Endodermal cell (in vitro differentiated cells): ENCODE measurements around the gene POTEC. TPM values are rescaled to one million over a fixed set of nuclear protein-coding genes. Genes with fewer than 3 reads are reported as not detected.
"Not testable (repeated sequence)": the region's sequence is repeated elsewhere in the genome, so short reads cannot be mapped to it uniquely, and the experiment has no call there.

Source experiments
- DNase-seq: peaks from one replicate; pipeline ENCODE4 v3.0.0-alpha.2; 2017
- H3K27ac ChIP-seq: 2 replicates; pipeline ENCODE4 v1.5.1; 2013; ENCODE audit warnings: mild to moderate bottlenecking, low read depth, low read length, moderate library complexity
- H3K27me3 ChIP-seq: 2 replicates; pipeline ENCODE4 v1.6.1; 2013; ENCODE audit warnings: mild to moderate bottlenecking, low read length, moderate library complexity; ENCODE audit not compliant: insufficient read depth, control insufficient read depth, poor library complexity, severe bottlenecking
- H3K36me3 ChIP-seq: 2 replicates; pipeline ENCODE4 v1.7.0; 2013; ENCODE audit warnings: mild to moderate bottlenecking, low read length, moderate library complexity; ENCODE audit not compliant: control insufficient read depth, insufficient read depth
- H3K4me1 ChIP-seq: one replicate; pipeline ENCODE4 v1.7.0; 2013; ENCODE audit warnings: low read length; ENCODE audit not compliant: control insufficient read depth, insufficient read depth
- H3K4me3 ChIP-seq: 2 replicates; pipeline ENCODE4 v1.5.1; 2013; ENCODE audit warnings: mild to moderate bottlenecking, low read length, moderate library complexity
- H3K9ac ChIP-seq: 2 replicates; pipeline ENCODE4 v1.6.1; 2013; ENCODE audit warnings: mild to moderate bottlenecking, low read length, moderate library complexity; ENCODE audit not compliant: poor library complexity, severe bottlenecking; ENCODE audit errors: extremely low read depth
- H3K9me3 ChIP-seq: 2 replicates; pipeline ENCODE4 v1.6.1; 2013; ENCODE audit warnings: mild to moderate bottlenecking, low read length, moderate library complexity; ENCODE audit not compliant: control insufficient read depth
- H3K27ac Mint-ChIP-seq: 2 replicates; pipeline ENCODE4 v1.8.0; 2020; ENCODE audit warnings: mixed read lengths
- H3K27me3 Mint-ChIP-seq: 2 replicates; pipeline ENCODE4 v1.8.0; 2021; ENCODE audit warnings: mild to moderate bottlenecking, mixed read lengths; ENCODE audit not compliant: insufficient read depth
- H3K36me3 Mint-ChIP-seq: 2 replicates; pipeline ENCODE4 v1.8.0; 2020; ENCODE audit warnings: low read depth, mixed read lengths
- H3K4me1 Mint-ChIP-seq: 2 replicates; pipeline ENCODE4 v1.8.0; 2020; ENCODE audit warnings: mixed read lengths
- H3K4me3 Mint-ChIP-seq: 2 replicates; pipeline ENCODE4 v1.8.0; 2020; ENCODE audit warnings: mild to moderate bottlenecking, moderate library complexity, mixed read lengths
- H3K9me3 Mint-ChIP-seq: 2 replicates; pipeline ENCODE4 v1.8.0; 2020; ENCODE audit warnings: mild to moderate bottlenecking, mixed read lengths
- WGBS, 2 experiments: methylation state at CpG; one replicate each; pipeline versions ENCODE4 v1.1.5 to v1.1.7; 2013; ENCODE audit warnings: missing lambda C conversion rate in 2 of 2, mixed read lengths in 1 of 2; ENCODE audit not compliant: insufficient coverage in 1 of 2, insufficient read length in 1 of 2; 5-methylcytosine and 5-hydroxymethylcytosine counted together
- long read RNA-seq, 4 experiments: library from polyadenylated mRNA in 2 of 4; library from RNA in 1 of 4; library from capped mRNA in 1 of 4; stranded (forward) in 3 of 4; unstranded in 1 of 4; transcript quantifications; one replicate each; pipeline ENCODE4 v2.0.0, GENCODE V29; 2020 to 2021; ENCODE audit warnings: inconsistent platforms in 1 of 4
- polyA plus RNA-seq, 2 experiments: library from polyadenylated mRNA; stranded (reverse); fragments of 50-300 nt; gene quantifications; one replicate each; pipeline ENCODE4 v1.2.3, GENCODE V29; 2013
- total RNA-seq, 2 donors: library from RNA; stranded (reverse); fragmentation: NEBNext Ultra II Directional in 1 of 2; extraction: Animal tissue kit (Norgen Biotek cat#: 25700) in 1 of 2; gene quantifications; 2 replicates in 1 of 2; 3 replicates in 1 of 2; pipeline ENCODE4 v1.2.1, GENCODE V29; 2021
- TF ChIP-seq, protein P1 (sequence below): fragments of 200-600 bp; sonication (generic); conservative IDR thresholded peaks from 2 replicates; pipeline ENCODE4 v1.5.0; 2021; ENCODE audit warnings: antibody characterized with exemption, mild to moderate bottlenecking

The POTEC gene
- total RNA-seq, result 1 to 10 TPM in 1 of 2 donors, not detected in 1; 1.7 TPM
- polyA plus RNA-seq (2013, experiment 1 of 2), result 0.04 TPM
- 0.21 TPM for polyA plus RNA-seq (2013, experiment 2 of 2)
- long read RNA-seq, experiment 1, result 0 reads
- long read RNA-seq, experiment 2, partial matches to known transcripts, result 0 of 1 reads
- long read RNA-seq, experiment 2, other reads (novel, unspliced or antisense), result 1 of 1 reads
- long read RNA-seq, experiment 3, result 0 reads
- long read RNA-seq, experiment 4, result 0 reads

DNA sequence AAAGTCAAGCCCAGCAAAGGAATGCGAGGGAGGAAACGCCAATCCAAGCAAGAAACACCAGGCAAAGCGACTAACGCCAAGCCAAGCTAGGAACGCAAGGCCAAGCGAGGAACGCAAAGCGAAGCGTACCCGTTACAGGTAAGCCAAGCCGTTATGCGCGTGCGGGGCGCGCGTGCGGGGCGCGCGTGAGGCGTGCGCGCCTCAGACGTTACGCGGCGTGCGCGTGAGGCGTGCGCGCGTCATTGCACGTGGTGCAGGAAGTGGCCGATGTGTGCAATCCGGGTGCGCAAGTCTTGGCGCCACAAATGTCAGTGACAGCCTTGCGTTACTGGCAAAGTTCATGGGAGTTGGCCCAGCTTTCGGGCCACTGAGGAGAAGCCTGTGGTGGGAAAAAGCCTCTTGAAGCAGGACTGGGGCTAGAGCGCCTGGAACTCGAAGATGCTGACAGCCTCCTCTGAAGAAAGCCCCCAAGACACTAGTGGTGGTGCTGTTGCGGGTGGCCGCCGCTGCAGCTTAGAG is at the start of gene POTEC:
Gene POTEC (minus strand): TSS at position 155 of the 519 bp plus-strand sequence. CDS start 454 bp downstream, outside the sequence.
- H3K27ac Mint-ChIP-seq, H3K9me3 ChIP-seq, H3K27ac ChIP-seq, H3K27me3 ChIP-seq, H3K36me3 ChIP-seq, H3K4me3 Mint-ChIP-seq, DNase-seq, H3K4me1 Mint-ChIP-seq, H3K4me3 ChIP-seq, H3K27me3 Mint-ChIP-seq, H3K9ac ChIP-seq, H3K36me3 Mint-ChIP-seq, H3K4me1 ChIP-seq: not testable (repeated sequence)
- H3K9me3 Mint-ChIP-seq, result peaks cover 28% of the 10 kb centered on the region
- WGBS, 2 experiments, result 96 to 97% methylated on average over 36 to 43 of the region's 46 CpGs

DNA sequence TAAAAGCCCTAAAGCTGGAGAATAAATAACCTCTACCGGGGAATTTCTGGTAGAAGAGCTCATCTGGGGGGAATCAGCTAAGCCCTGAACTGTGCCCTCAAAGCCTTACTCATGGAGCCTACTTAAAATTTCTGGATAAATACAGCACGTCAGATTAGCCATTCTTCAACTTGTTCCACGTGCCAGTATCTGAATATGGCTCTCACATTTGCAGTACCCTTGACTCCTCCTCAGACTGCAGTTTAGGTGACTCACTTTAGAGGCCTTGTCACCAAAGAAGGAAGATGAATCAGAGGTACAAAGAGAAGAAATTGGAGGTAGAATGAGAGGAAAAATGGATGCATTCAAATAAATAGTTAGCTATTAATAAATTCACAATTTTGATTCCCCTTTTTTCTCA is 34.6 kb upstream of the POTEC start:
- Mint-ChIP-seq H3K4me1 (no peaks in the 10 kb centered on the region), H3K27ac (no peak overlapping the region), H3K36me3 (no peaks in the 10 kb centered on the region), H3K4me3 (no peak overlapping the region), H3K27me3 (no peaks in the 10 kb centered on the region), H3K9me3 (peaks cover 61% of the 10 kb centered on the region)
- no peaks in the 10 kb centered on the region for H3K4me1 ChIP-seq
- H3K4me3 ChIP-seq, result no peak overlapping the region
- DNase-seq, result no peak
- WGBS, 2 experiments, result 41 to 42% methylated on average over 3 of the region's 3 CpGs
- H3K9me3 ChIP-seq, result peaks cover 24% of the 10 kb centered on the region
- H3K27me3 ChIP-seq, result no peaks in the 10 kb centered on the region
- TF ChIP-seq, protein P1, sequence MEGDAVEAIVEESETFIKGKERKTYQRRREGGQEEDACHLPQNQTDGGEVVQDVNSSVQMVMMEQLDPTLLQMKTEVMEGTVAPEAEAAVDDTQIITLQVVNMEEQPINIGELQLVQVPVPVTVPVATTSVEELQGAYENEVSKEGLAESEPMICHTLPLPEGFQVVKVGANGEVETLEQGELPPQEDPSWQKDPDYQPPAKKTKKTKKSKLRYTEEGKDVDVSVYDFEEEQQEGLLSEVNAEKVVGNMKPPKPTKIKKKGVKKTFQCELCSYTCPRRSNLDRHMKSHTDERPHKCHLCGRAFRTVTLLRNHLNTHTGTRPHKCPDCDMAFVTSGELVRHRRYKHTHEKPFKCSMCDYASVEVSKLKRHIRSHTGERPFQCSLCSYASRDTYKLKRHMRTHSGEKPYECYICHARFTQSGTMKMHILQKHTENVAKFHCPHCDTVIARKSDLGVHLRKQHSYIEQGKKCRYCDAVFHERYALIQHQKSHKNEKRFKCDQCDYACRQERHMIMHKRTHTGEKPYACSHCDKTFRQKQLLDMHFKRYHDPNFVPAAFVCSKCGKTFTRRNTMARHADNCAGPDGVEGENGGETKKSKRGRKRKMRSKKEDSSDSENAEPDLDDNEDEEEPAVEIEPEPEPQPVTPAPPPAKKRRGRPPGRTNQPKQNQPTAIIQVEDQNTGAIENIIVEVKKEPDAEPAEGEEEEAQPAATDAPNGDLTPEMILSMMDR, result no peak
- no peaks in the 10 kb centered on the region for H3K36me3 ChIP-seq
- H3K27ac ChIP-seq, result no peak overlapping the region
- no peak overlapping the region for H3K9ac ChIP-seq

DNA sequence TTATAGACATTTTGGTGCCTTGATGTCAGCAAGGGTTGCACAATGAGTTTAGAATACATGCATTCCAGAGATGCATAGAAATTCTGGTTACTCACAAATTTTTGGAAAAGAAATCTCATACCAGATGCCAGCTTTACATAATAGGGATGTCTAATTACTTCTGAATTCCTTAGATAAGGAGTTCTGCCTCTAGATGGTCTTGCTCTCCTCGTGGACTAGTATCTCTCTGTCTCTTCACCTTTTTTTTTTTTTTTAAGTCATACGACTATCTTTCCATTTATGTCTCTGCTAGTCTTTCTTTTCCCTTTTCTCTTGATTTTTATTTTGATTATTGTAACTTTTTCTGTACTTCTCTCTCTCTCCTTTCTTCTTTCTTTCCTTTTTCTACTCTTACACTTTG is 16.1 kb upstream of the POTEC start:
- not testable (repeated sequence) for H3K4me3 Mint-ChIP-seq, H3K36me3 ChIP-seq, H3K4me1 Mint-ChIP-seq, H3K27ac Mint-ChIP-seq, H3K4me3 ChIP-seq, H3K9ac ChIP-seq, H3K36me3 Mint-ChIP-seq, H3K27ac ChIP-seq, H3K27me3 ChIP-seq, DNase-seq, H3K4me1 ChIP-seq, H3K9me3 ChIP-seq, H3K27me3 Mint-ChIP-seq
- no CpG with 5 or more reads among the region's 2 CpGs for WGBS, 2 experiments
- H3K9me3 Mint-ChIP-seq, result peaks cover 25% of the 10 kb centered on the region

DNA sequence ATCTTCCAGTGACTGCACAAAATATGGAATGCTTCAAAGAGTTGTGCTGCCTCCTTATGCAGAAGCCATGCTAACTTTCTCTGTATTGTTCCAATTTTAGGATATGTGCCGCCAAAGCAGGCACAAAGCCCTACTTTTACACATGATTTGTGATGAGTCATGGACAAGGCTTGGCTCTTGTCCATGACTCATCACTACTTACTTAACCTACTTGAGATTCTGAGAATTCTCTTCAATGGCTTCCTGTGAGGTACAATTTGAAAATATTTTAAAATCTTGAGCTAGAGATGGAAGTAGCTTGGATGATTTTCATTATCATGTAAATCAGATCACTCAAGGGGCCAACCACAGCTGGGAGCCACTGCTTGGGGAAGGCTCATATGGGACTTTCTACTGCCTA is 11.7 kb downstream of the POTEC start:
- H3K4me1 ChIP-seq, H3K4me3 Mint-ChIP-seq, H3K9ac ChIP-seq, H3K36me3 Mint-ChIP-seq, H3K4me3 ChIP-seq, H3K27me3 ChIP-seq, H3K27ac Mint-ChIP-seq, H3K36me3 ChIP-seq, H3K27ac ChIP-seq, DNase-seq, H3K27me3 Mint-ChIP-seq, H3K4me1 Mint-ChIP-seq, H3K9me3 ChIP-seq: not testable (repeated sequence)
- no CpG with 5 or more reads among the region's 1 CpG for WGBS, 2 experiments
- H3K9me3 Mint-ChIP-seq, result peaks cover 17% of the 10 kb centered on the region

DNA sequence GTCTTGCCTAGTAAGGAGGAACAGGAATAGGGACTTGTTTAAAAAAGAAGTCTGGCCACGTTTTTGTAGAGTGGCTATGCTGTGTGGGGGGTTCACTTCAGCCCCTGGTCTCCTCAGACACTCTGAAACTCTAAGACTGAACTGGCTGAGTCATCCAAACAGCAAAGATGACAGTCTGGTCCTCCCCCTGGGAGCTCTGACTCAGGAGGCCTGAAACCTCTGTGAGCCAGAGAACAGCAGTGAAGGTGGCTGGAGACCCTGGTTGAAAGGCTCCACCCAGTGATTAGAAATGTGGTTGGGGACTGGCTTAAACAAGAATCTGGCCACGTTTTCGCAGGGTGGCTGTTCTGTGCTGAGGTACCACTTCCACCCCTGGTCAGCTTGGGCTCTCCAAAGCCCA is 32.7 kb downstream of the POTEC start:
- WGBS, 2 experiments, result no CpG with 5 or more reads among the region's 3 CpGs
- H3K27me3 ChIP-seq, H3K9ac ChIP-seq, H3K27ac ChIP-seq, H3K9me3 ChIP-seq, H3K36me3 Mint-ChIP-seq, H3K4me1 Mint-ChIP-seq, H3K36me3 ChIP-seq, H3K27ac Mint-ChIP-seq, H3K4me1 ChIP-seq, H3K4me3 Mint-ChIP-seq, DNase-seq, H3K4me3 ChIP-seq, H3K27me3 Mint-ChIP-seq: not testable (repeated sequence)
- peaks cover 30% of the 10 kb centered on the region for H3K9me3 Mint-ChIP-seq

DNA sequence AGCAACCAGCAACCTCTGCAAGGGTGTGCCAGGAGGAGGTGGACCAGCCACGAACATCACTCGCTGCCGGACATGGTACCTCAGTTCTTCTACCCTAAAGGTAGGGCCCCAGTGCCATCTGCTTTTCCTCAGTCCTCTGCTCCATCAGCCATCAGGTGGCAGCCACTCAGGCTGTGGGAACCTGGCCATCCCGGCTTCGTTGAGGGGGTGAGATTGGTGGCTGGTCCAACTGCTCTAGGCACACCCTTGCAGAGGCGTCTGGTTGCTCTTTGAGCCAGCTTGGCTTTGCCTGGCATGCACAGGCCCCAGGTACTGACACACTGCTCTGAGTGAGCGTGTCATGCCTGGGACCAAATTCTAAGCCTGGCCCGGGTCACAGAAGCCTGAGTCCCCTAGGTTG is 39.7 kb downstream of the POTEC start:
- not testable (repeated sequence) for H3K4me1 Mint-ChIP-seq, DNase-seq, H3K27me3 ChIP-seq, H3K36me3 Mint-ChIP-seq, H3K4me1 ChIP-seq, H3K4me3 ChIP-seq, H3K27me3 Mint-ChIP-seq, H3K4me3 Mint-ChIP-seq, H3K27ac ChIP-seq, H3K9me3 ChIP-seq, H3K36me3 ChIP-seq, H3K9ac ChIP-seq, H3K27ac Mint-ChIP-seq
- 81 to 100% methylated on average over 1 to 4 of the region's 8 CpGs for WGBS, 2 experiments
- H3K9me3 Mint-ChIP-seq, result peaks cover 46% of the 10 kb centered on the region
